Large intestine (tissue), 3 donors: ENCODE results near the gene MYO5C. TPM values are rescaled to one million over a fixed set of nuclear protein-coding genes. Genes with fewer than 3 reads are reported as not detected.
"Not testable (repeated sequence)": the region's sequence is repeated elsewhere in the genome, so short reads cannot be mapped to it uniquely, and the experiment has no call there.

Experiments
- DNase-seq, 2 donors: peaks; one replicate each; pipeline versions ENCODE4 v3.0.0 to v3.0.0-alpha.2; 2013
- H3K27ac ChIP-seq: one replicate; pipeline ENCODE4 v1.5.1; 2013; ENCODE audit warnings: low read length
- H3K27me3 ChIP-seq: 2 replicates; pipeline ENCODE4 v1.6.1; 2013; ENCODE audit warnings: low read length; ENCODE audit not compliant: control insufficient read depth, insufficient read depth
- H3K36me3 ChIP-seq: 2 replicates; pipeline ENCODE4 v1.6.1; 2013; ENCODE audit warnings: low read length; ENCODE audit not compliant: control insufficient read depth, insufficient read depth
- H3K4me1 ChIP-seq: one replicate; pipeline ENCODE4 v1.6.1; 2013; ENCODE audit warnings: low read length; ENCODE audit not compliant: control insufficient read depth, insufficient read depth
- H3K4me3 ChIP-seq: one replicate; pipeline ENCODE4 v1.5.1; 2013; ENCODE audit warnings: low read length
- H3K9me3 ChIP-seq: one replicate; pipeline ENCODE4 v1.6.1; 2013; ENCODE audit warnings: mild to moderate bottlenecking, low read depth, low read length, moderate library complexity; ENCODE audit not compliant: control insufficient read depth
- WGBS: methylation state at CpG from one replicate; pipeline ENCODE4 v1.1.5; 2013; ENCODE audit warnings: low lambda C conversion rate; ENCODE audit not compliant: insufficient coverage; 5-methylcytosine and 5-hydroxymethylcytosine counted together
- polyA plus RNA-seq: library from polyadenylated mRNA; unstranded; fragments of 120-200 nt; gene quantifications from one replicate; pipeline ENCODE4 v1.2.1, GENCODE V29; 2013

Gene MYO5C
- polyA plus RNA-seq, 1 donor = 12.8 TPM

- no peak for DNase-seq
- Histone ChIP-seq H3K4me3 (no peak overlapping the region), H3K27ac (no peak overlapping the region), H3K9me3 (no peaks in the 10 kb centered on the region), H3K36me3 (peaks cover 27% of the 10 kb centered on the region), H3K4me1 (no peaks in the 10 kb centered on the region), H3K27me3 (no peaks in the 10 kb centered on the region)
- WGBS = no CpG with 5 or more reads among the region's 16 CpGs
Observed at GRCh38 chr15:52246686-52247431, 48.7 kb downstream of the MYO5C start.

DNA sequence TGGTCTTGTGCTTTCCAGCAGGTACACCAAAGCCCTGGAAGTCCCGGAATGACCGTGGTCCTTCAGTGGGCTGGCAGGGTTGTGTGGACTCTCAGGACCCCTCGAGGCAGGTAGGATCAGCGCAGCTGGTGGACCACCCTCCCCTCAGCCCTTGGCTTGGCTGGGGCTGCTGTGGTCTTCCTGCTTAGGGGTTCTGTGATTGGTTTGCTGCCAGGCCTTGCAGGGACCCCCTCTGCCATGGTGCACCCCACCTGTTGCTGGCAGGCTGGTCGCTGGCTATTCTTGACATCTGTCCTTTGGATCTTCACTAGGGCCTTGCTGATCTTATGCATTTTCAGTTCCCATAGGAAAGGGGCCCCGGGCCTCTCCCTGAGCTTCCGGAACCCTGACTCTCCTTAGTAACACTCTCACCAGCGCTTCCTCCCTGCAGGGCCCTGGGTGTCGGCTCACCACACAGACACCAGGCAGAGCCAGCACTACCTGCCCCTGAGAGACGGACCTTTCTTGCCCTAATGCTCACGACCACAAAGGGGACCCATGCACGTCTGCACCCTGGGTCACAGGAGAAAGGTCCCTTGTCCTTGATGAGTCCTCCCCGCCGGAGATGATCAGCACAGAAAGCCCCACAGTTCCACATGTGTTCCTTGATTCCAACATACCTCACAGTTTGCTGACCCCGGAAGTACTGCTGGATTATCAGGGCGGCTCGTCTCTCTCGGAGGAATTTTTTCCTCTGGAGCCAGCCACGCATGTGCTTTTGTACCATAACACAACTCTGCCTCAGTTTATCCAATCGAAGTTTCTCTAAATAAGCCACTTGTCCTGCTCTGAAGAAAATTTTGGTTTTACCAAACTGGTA is 51.7 kb downstream of the MYO5C start:
- DNase-seq = no peak
- H3K27ac ChIP-seq = no peak overlapping the region
- H3K4me1 ChIP-seq = no peaks in the 10 kb centered on the region
- no peaks in the 10 kb centered on the region for H3K27me3 ChIP-seq
- no peaks in the 10 kb centered on the region for H3K9me3 ChIP-seq
- no peak overlapping the region for H3K4me3 ChIP-seq
- WGBS = 88% methylated on average over 2 of the region's 20 CpGs
- peaks cover 28% of the 10 kb centered on the region for H3K36me3 ChIP-seq

- peaks cover 27% of the 10 kb centered on the region for H3K36me3 ChIP-seq
- WGBS = 100% methylated on average over 1 of the region's 7 CpGs
- H3K27ac ChIP-seq = no peak overlapping the region
Observed at GRCh38 chr15:52243286-52243685, 52.3 kb downstream of the MYO5C start.

GRCh38 chr15:52241489-52241888 is 54.1 kb downstream of the MYO5C start:
- DNase-seq = no peak
- H3K9me3 ChIP-seq = no peaks in the 10 kb centered on the region
- H3K36me3 ChIP-seq = peaks cover 26% of the 10 kb centered on the region
- no peaks in the 10 kb centered on the region for H3K27me3 ChIP-seq
- H3K4me3 ChIP-seq = no peak overlapping the region
- 83% methylated on average over 1 of the region's 4 CpGs for WGBS
- no peak overlapping the region for H3K27ac ChIP-seq
- no peaks in the 10 kb centered on the region for H3K4me1 ChIP-seq

More at GRCh38 chr15:52243286-52243685, 52.3 kb downstream of the MYO5C start:
- DNase-seq = no peak
- Histone ChIP-seq H3K9me3 (no peaks in the 10 kb centered on the region), H3K4me1 (no peaks in the 10 kb centered on the region), H3K27me3 (no peaks in the 10 kb centered on the region), H3K4me3 (no peak overlapping the region)

DNA sequence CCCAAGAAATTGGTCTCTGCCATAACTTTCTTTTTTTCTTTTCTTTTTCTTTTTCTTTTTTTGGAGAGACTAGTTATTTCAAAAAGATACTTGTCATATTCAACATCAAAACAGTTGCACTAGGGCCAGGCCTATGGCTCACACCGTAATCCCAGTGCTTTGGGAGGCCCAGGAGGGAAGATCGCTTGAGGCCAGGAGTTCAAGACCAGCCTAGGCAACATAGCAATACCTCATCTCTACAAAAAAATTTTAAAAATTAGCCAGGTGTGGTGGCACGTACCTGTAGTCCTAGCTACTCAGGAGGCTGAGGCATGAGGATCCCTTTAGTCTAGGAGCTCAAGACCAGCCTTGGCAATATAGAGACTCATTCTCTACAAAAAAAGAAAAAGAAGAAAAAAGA is 55.4 kb downstream of the MYO5C start:
- H3K36me3 ChIP-seq = peaks cover 23% of the 10 kb centered on the region
- no peaks in the 10 kb centered on the region for H3K4me1 ChIP-seq
- no peaks in the 10 kb centered on the region for H3K27me3 ChIP-seq
- no CpG with 5 or more reads among the region's 3 CpGs for WGBS
- H3K27ac ChIP-seq = no peak overlapping the region
- no peak overlapping the region for H3K4me3 ChIP-seq
- no peak for DNase-seq
- H3K9me3 ChIP-seq = no peaks in the 10 kb centered on the region

DNA sequence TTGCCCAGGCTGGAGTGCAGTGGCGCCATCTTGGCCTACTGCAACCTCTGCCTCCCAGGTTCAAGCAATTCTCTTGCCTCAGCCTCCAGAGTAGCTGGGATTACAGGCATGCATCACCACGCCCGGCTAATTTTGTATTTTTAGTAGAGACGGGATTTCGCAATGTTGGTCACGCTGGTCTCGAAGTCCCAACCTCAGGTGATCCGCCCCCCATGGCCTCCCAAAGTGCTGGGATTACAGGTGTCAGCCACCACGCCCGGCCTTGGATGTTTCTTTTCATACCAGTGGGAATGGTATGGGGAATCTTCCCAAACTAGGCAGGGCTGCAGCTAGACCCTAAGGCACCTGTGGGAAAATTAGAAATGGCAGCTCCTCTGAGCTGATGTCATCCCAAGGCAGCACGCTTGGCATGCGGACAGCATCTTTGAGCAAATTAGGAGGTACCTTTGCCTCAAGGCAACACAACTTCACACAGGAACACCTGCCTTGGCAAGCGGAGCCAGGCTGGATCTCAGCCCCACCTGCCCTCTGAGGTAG is 56.5 kb downstream of the MYO5C start:
- H3K9me3 ChIP-seq, H3K27ac ChIP-seq, H3K4me3 ChIP-seq, DNase-seq, H3K27me3 ChIP-seq, H3K4me1 ChIP-seq: not testable (repeated sequence)
- no CpG with 5 or more reads among the region's 13 CpGs for WGBS
- H3K36me3 ChIP-seq = peaks cover 23% of the 10 kb centered on the region

DNA sequence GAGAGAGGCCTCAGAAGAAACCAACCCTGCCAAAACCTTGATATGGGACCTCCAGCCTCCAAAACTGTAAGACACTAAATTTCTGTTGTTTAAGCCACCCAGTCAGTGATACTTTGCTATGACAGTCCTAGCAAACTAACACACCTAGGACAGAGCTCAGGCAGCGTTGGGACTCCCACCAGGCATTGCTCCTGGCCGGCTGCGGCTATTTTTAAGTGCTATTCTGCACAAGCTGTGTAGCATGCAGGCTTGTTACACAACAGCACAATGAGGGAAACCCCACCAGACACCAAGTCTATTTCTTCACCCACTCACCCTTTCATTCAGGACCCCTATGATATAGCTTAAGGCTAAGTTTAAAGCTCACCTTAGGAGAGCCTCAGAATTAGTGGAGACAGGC is 57.5 kb downstream of the MYO5C start:
- Histone ChIP-seq H3K36me3 (peaks cover 19% of the 10 kb centered on the region), H3K27ac (no peak overlapping the region), H3K27me3 (no peaks in the 10 kb centered on the region), H3K4me3 (no peak overlapping the region), H3K9me3 (no peaks in the 10 kb centered on the region), H3K4me1 (no peaks in the 10 kb centered on the region)
- WGBS = no CpG with 5 or more reads among the region's 3 CpGs
- DNase-seq = no peak

DNA sequence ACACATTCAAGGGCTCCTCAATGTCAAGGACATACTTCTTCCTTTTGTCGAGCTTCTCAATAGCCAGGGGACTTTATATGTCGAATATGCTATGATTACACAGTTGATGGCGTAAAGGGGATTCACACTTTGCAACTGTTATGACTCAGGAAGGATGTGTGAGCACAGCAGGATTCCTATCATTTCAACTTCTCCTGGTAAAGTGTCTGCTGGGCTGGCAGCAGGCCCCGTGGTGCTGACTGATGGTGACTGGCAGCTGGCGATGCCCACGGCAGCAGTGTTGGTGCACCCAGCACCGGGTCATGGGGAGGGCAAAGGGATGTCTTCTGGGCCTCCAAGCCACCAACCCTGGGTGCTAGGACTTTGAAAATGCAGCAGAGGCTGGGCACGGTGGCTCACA is 59.6 kb downstream of the MYO5C start:
- no peaks in the 10 kb centered on the region for H3K9me3 ChIP-seq
- H3K4me1 ChIP-seq = no peaks in the 10 kb centered on the region
- H3K4me3 ChIP-seq = no peak overlapping the region
- peaks cover 14% of the 10 kb centered on the region for H3K36me3 ChIP-seq
- no peak for DNase-seq
- no peaks in the 10 kb centered on the region for H3K27me3 ChIP-seq
- no CpG with 5 or more reads among the region's 8 CpGs for WGBS
- H3K27ac ChIP-seq = no peak overlapping the region

GRCh38 chr15:52234596-52235541 is 60.7 kb downstream of the MYO5C start:
- Histone ChIP-seq H3K9me3 (no peaks in the 10 kb centered on the region), H3K36me3 (peaks cover 14% of the 10 kb centered on the region), H3K4me1 (no peaks in the 10 kb centered on the region), H3K27me3 (no peaks in the 10 kb centered on the region), H3K27ac (no peak overlapping the region), H3K4me3 (no peak overlapping the region)
- no peak for DNase-seq
- WGBS = 70% methylated on average over 2 of the region's 17 CpGs

- H3K4me1 ChIP-seq = peaks cover 4% of the 10 kb centered on the region
- H3K4me3 ChIP-seq = no peak overlapping the region
- DNase-seq = no peak
- H3K27me3 ChIP-seq = no peaks in the 10 kb centered on the region
- H3K9me3 ChIP-seq = no peaks in the 10 kb centered on the region
- no peak overlapping the region for H3K27ac ChIP-seq
- H3K36me3 ChIP-seq = peaks cover 11% of the 10 kb centered on the region
- no CpG with 5 or more reads among the region's 4 CpGs for WGBS
Observed at GRCh38 chr15:52233405-52233804, 62.2 kb downstream of the MYO5C start.
